Measurements from ENCODE around the gene ABCB11. TPM values are rescaled to one million over a fixed set of nuclear protein-coding genes. Genes with fewer than 3 reads are reported as not detected.

Gene ABCB11
- total RNA-seq, 1 donor from 2014 or later: not detected

GRCh38 chr2:168995744-168996143 lies 35.4 kb downstream of the ABCB11 start:
- Mint-ChIP-seq H3K9me3 (no peaks in the 10 kb centered on the region), H3K36me3 (ENCODE audit: low read depth) (no peaks in the 10 kb centered on the region), H3K27ac (no peak overlapping the region), H3K27me3 (peaks cover 3% of the 10 kb centered on the region), H3K4me3 (no peak overlapping the region), H3K4me1 (no peaks in the 10 kb centered on the region)
- intact Hi-C loops (cut with micrococcal nuclease): no loop called here
- no peak for DNase-seq

- Mint-ChIP-seq H3K4me1 (no peaks in the 10 kb centered on the region), H3K4me3 (no peak overlapping the region), H3K27ac (no peak overlapping the region)
Observed at GRCh38 chr2:168993538-168993937, 37.6 kb downstream of the ABCB11 start.

GRCh38 chr2:168992591-168993349 lies 38.4 kb downstream of the ABCB11 start:
- no peaks in the 10 kb centered on the region for H3K4me1 Mint-ChIP-seq
- no peak for DNase-seq
- H3K27me3 Mint-ChIP-seq: peaks cover 9% of the 10 kb centered on the region
- no peak overlapping the region for H3K4me3 Mint-ChIP-seq
- intact Hi-C loops (cut with micrococcal nuclease): no loop called here
- no peak overlapping the region for H3K27ac Mint-ChIP-seq
- no peaks in the 10 kb centered on the region for H3K9me3 Mint-ChIP-seq
- no peaks in the 10 kb centered on the region for H3K36me3 Mint-ChIP-seq (ENCODE audit: low read depth)

More at GRCh38 chr2:168993538-168993937, 37.6 kb downstream of the ABCB11 start:
- H3K36me3 Mint-ChIP-seq (ENCODE audit: low read depth): no peaks in the 10 kb centered on the region
- intact Hi-C loops (cut with micrococcal nuclease): no loop called here
- no peak for DNase-seq
- no peaks in the 10 kb centered on the region for H3K9me3 Mint-ChIP-seq
- peaks cover 9% of the 10 kb centered on the region for H3K27me3 Mint-ChIP-seq

GRCh38 chr2:168992026-168992425 lies 39.1 kb downstream of the ABCB11 start:
- Mint-ChIP-seq H3K4me1 (no peaks in the 10 kb centered on the region), H3K9me3 (no peaks in the 10 kb centered on the region), H3K27me3 (peaks cover 9% of the 10 kb centered on the region), H3K27ac (no peak overlapping the region), H3K4me3 (no peak overlapping the region), H3K36me3 (ENCODE audit: low read depth) (no peaks in the 10 kb centered on the region)
- intact Hi-C loops (cut with micrococcal nuclease): no loop called here
- no peak for DNase-seq

- Mint-ChIP-seq H3K4me1 (no peaks in the 10 kb centered on the region), H3K4me3 (no peak overlapping the region), H3K27ac (no peak overlapping the region), H3K36me3 (ENCODE audit: low read depth) (no peaks in the 10 kb centered on the region), H3K9me3 (no peaks in the 10 kb centered on the region), H3K27me3 (peaks cover 10% of the 10 kb centered on the region)
- intact Hi-C loops (cut with micrococcal nuclease): no loop called here
- no peak for DNase-seq
Observed at GRCh38 chr2:168988755-168989154, 42.4 kb downstream of the ABCB11 start.

- H3K27me3 Mint-ChIP-seq: peaks cover 10% of the 10 kb centered on the region
- H3K27ac Mint-ChIP-seq: no peak overlapping the region
- H3K9me3 Mint-ChIP-seq: no peaks in the 10 kb centered on the region
- H3K4me3 Mint-ChIP-seq: no peak overlapping the region
- intact Hi-C loops (cut with micrococcal nuclease): no loop called here
- no peaks in the 10 kb centered on the region for H3K36me3 Mint-ChIP-seq (ENCODE audit: low read depth)
- no peak for DNase-seq
- H3K4me1 Mint-ChIP-seq: no peaks in the 10 kb centered on the region
Observed at GRCh38 chr2:168986398-168986943, 44.7 kb downstream of the ABCB11 start.

GRCh38 chr2:168981651-168982050 lies 49.5 kb downstream of the ABCB11 start:
- Mint-ChIP-seq H3K36me3 (ENCODE audit: low read depth) (no peaks in the 10 kb centered on the region), H3K27me3 (peaks cover 4% of the 10 kb centered on the region), H3K4me1 (no peaks in the 10 kb centered on the region), H3K9me3 (peaks cover 3% of the 10 kb centered on the region), H3K4me3 (no peak overlapping the region), H3K27ac (no peak overlapping the region)
- intact Hi-C loops (cut with micrococcal nuclease): no loop called here
- DNase-seq: no peak

- no peaks in the 10 kb centered on the region for H3K27me3 Mint-ChIP-seq
Observed at GRCh38 chr2:168978461-168978861, 52.7 kb downstream of the ABCB11 start.

GRCh38 chr2:168977608-168978007 lies 53.5 kb downstream of the ABCB11 start:
- Mint-ChIP-seq H3K9me3 (peaks cover 3% of the 10 kb centered on the region), H3K4me3 (no peak overlapping the region), H3K36me3 (ENCODE audit: low read depth) (no peaks in the 10 kb centered on the region), H3K27ac (no peak overlapping the region), H3K4me1 (no peaks in the 10 kb centered on the region), H3K27me3 (no peaks in the 10 kb centered on the region)
- no peak for DNase-seq
- intact Hi-C loops (cut with micrococcal nuclease): loop anchor here (2.0 kb wide), 1 partner anchor 583 kb away; no protein-coding TSS in a partner anchor

More at GRCh38 chr2:168978461-168978861, 52.7 kb downstream of the ABCB11 start:
- intact Hi-C loops (cut with micrococcal nuclease): no loop called here
- H3K4me1 Mint-ChIP-seq: no peaks in the 10 kb centered on the region
- H3K27ac Mint-ChIP-seq: no peak overlapping the region
- no peak for DNase-seq
- no peak overlapping the region for H3K4me3 Mint-ChIP-seq
- peaks cover 3% of the 10 kb centered on the region for H3K9me3 Mint-ChIP-seq
- H3K36me3 Mint-ChIP-seq (ENCODE audit: low read depth): no peaks in the 10 kb centered on the region

GRCh38 chr2:168976034-168976654 lies 55.0 kb downstream of the ABCB11 start:
- no peaks in the 10 kb centered on the region for H3K36me3 Mint-ChIP-seq (ENCODE audit: low read depth)
- H3K27me3 Mint-ChIP-seq: no peaks in the 10 kb centered on the region
- H3K4me1 Mint-ChIP-seq: no peaks in the 10 kb centered on the region
- H3K9me3 Mint-ChIP-seq: peaks cover 3% of the 10 kb centered on the region
- no peak overlapping the region for H3K4me3 Mint-ChIP-seq
- DNase-seq: no peak
- no peak overlapping the region for H3K27ac Mint-ChIP-seq
- intact Hi-C loops (cut with micrococcal nuclease): loop anchor here (2.0 kb wide), 1 partner anchor 585 kb away; no protein-coding TSS in a partner anchor

- no peak overlapping the region for H3K27ac Mint-ChIP-seq
- intact Hi-C loops (cut with micrococcal nuclease): loop anchor here (5.0 kb wide), 1 partner anchor 488 kb away; no protein-coding TSS in a partner anchor
- H3K4me3 Mint-ChIP-seq: no peak overlapping the region
- H3K4me1 Mint-ChIP-seq: no peaks in the 10 kb centered on the region
- H3K9me3 Mint-ChIP-seq: no peaks in the 10 kb centered on the region
- H3K36me3 Mint-ChIP-seq (ENCODE audit: low read depth): no peaks in the 10 kb centered on the region
- H3K27me3 Mint-ChIP-seq: no peaks in the 10 kb centered on the region
- DNase-seq: no peak
Observed at GRCh38 chr2:168974428-168974827, 56.7 kb downstream of the ABCB11 start.

- H3K4me1 Mint-ChIP-seq: no peaks in the 10 kb centered on the region
- H3K9me3 Mint-ChIP-seq: no peaks in the 10 kb centered on the region
- H3K27ac Mint-ChIP-seq: no peak overlapping the region
- no peaks in the 10 kb centered on the region for H3K36me3 Mint-ChIP-seq (ENCODE audit: low read depth)
- DNase-seq: no peak
- no peaks in the 10 kb centered on the region for H3K27me3 Mint-ChIP-seq
- intact Hi-C loops (cut with micrococcal nuclease): loop anchor here (5.0 kb wide), 1 partner anchor 491 kb away; no protein-coding TSS in a partner anchor
- no peak overlapping the region for H3K4me3 Mint-ChIP-seq
Observed at GRCh38 chr2:168971261-168971660, 59.9 kb downstream of the ABCB11 start.

GRCh38 chr2:168970711-168971233 lies 60.4 kb downstream of the ABCB11 start:
- Mint-ChIP-seq H3K27ac (no peak overlapping the region), H3K9me3 (peaks cover 3% of the 10 kb centered on the region), H3K4me1 (peaks cover 3% of the 10 kb centered on the region), H3K4me3 (no peak overlapping the region), H3K36me3 (ENCODE audit: low read depth) (no peaks in the 10 kb centered on the region), H3K27me3 (no peaks in the 10 kb centered on the region)
- no peak for DNase-seq
- intact Hi-C loops (cut with micrococcal nuclease): loop anchor here (5.0 kb wide), 1 partner anchor 492 kb away; no protein-coding TSS in a partner anchor

GRCh38 chr2:168969865-168970264 lies 61.3 kb downstream of the ABCB11 start:
- DNase-seq: no peak
- H3K27ac Mint-ChIP-seq: no peak overlapping the region
- H3K27me3 Mint-ChIP-seq: no peaks in the 10 kb centered on the region
- no peaks in the 10 kb centered on the region for H3K36me3 Mint-ChIP-seq (ENCODE audit: low read depth)
- no peak overlapping the region for H3K4me3 Mint-ChIP-seq
- intact Hi-C loops (cut with micrococcal nuclease): loop anchor here (5.0 kb wide), 1 partner anchor 492 kb away; no protein-coding TSS in a partner anchor
- peaks cover 8% of the 10 kb centered on the region for H3K4me1 Mint-ChIP-seq
- peaks cover 3% of the 10 kb centered on the region for H3K9me3 Mint-ChIP-seq
